Osteocyte (in vitro differentiated cells): Measurements from ENCODE around the gene SV2B. TPM values are rescaled to one million over a fixed set of nuclear protein-coding genes. Genes with fewer than 3 reads are reported as not detected.
A peak's percentile ranks its signal among the peaks of the same experiment; 100 is the strongest.

Source experiments
- DNase-seq: peaks from one replicate; pipeline ENCODE4 v3.0.0; 2021; ENCODE audit warnings: mixed read lengths; ENCODE audit not compliant: unreplicated experiment; ENCODE audit errors: extremely low spot score
- H3K27ac Mint-ChIP-seq: one replicate; pipeline ENCODE4 v1.8.0; 2021; ENCODE audit warnings: mild to moderate bottlenecking, mixed read lengths; ENCODE audit not compliant: unreplicated experiment
- H3K27me3 Mint-ChIP-seq: one replicate; pipeline ENCODE4 v1.8.0; 2021; ENCODE audit warnings: mixed read lengths; ENCODE audit not compliant: unreplicated experiment
- H3K36me3 Mint-ChIP-seq: one replicate; pipeline ENCODE4 v1.8.0; 2021; ENCODE audit warnings: mixed read lengths; ENCODE audit not compliant: unreplicated experiment
- H3K4me1 Mint-ChIP-seq: one replicate; pipeline ENCODE4 v1.8.0; 2021; ENCODE audit warnings: mixed read lengths; ENCODE audit not compliant: unreplicated experiment
- H3K4me3 Mint-ChIP-seq: one replicate; pipeline ENCODE4 v1.8.0; 2021; ENCODE audit warnings: mild to moderate bottlenecking, moderate library complexity, mixed read lengths; ENCODE audit not compliant: unreplicated experiment
- H3K9me3 Mint-ChIP-seq: one replicate; pipeline ENCODE4 v1.8.0; 2021; ENCODE audit warnings: mixed read lengths; ENCODE audit not compliant: unreplicated experiment
- total RNA-seq: library from RNA; stranded (reverse); gene quantifications from 2 replicates; pipeline ENCODE4 v1.2.1, GENCODE V29; 2021
- TF ChIP-seq, protein P1 (sequence below): fragments of 200-600 bp; sonication (generic); IDR thresholded peaks from 2 replicates; pipeline ENCODE4 v1.5.0; 2021; ENCODE audit warnings: antibody characterized with exemption, mild to moderate bottlenecking, moderate library complexity

SV2B gene
- total RNA-seq, 1 donor from 2014 or later = not detected

DNA sequence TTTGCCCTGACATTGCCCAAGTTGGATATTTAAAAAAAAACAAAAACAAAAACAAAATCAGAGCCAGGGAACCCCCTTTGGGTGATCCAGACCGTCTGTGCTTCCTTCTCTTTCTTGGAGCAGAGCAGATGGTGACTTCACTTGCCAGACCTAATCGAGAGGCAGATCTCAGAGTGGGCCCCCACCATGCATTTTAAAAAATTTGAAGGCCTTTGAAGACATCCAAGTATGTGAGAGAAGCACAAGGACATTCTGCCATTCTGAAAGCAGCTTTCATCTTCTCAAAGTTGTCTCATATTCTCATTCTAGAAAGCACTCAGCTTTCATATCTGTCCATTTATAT, 93.3 kb downstream of the SV2B start:
- no peaks in the 10 kb centered on the region for H3K27me3 Mint-ChIP-seq
- no peaks in the 10 kb centered on the region for H3K36me3 Mint-ChIP-seq
- H3K27ac Mint-ChIP-seq = no peak overlapping the region
- no peak overlapping the region for H3K4me3 Mint-ChIP-seq
- no peaks in the 10 kb centered on the region for H3K4me1 Mint-ChIP-seq
- TF ChIP-seq, protein P1, sequence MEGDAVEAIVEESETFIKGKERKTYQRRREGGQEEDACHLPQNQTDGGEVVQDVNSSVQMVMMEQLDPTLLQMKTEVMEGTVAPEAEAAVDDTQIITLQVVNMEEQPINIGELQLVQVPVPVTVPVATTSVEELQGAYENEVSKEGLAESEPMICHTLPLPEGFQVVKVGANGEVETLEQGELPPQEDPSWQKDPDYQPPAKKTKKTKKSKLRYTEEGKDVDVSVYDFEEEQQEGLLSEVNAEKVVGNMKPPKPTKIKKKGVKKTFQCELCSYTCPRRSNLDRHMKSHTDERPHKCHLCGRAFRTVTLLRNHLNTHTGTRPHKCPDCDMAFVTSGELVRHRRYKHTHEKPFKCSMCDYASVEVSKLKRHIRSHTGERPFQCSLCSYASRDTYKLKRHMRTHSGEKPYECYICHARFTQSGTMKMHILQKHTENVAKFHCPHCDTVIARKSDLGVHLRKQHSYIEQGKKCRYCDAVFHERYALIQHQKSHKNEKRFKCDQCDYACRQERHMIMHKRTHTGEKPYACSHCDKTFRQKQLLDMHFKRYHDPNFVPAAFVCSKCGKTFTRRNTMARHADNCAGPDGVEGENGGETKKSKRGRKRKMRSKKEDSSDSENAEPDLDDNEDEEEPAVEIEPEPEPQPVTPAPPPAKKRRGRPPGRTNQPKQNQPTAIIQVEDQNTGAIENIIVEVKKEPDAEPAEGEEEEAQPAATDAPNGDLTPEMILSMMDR = no peak
- no peaks in the 10 kb centered on the region for H3K9me3 Mint-ChIP-seq
- DNase-seq = no peak

DNA sequence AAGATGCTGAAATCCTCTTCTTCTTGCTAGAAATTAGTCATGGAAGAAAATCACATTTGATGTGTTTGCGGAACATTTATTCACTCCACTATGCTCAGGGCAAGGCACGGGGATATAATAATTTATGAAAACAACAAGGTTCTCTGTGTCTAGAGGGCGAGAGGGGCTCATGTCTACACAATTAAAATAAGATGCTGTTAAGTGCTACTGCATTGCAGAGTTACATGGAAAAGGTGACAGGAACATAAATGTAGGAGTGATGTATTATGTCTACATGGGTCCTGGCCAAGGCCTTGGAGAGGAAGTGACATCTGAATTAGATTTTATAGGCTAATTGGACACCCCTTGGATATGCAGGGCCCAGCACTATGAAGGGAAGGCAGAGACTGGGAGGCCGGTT, 96.1 kb downstream of the SV2B start:
- no peaks in the 10 kb centered on the region for H3K27me3 Mint-ChIP-seq
- H3K4me3 Mint-ChIP-seq = no peak overlapping the region
- H3K4me1 Mint-ChIP-seq = no peaks in the 10 kb centered on the region
- peak; percentile 34 for DNase-seq
- H3K9me3 Mint-ChIP-seq = no peaks in the 10 kb centered on the region
- TF ChIP-seq, protein P1 = no peak
- no peak overlapping the region for H3K27ac Mint-ChIP-seq
- no peaks in the 10 kb centered on the region for H3K36me3 Mint-ChIP-seq

DNA sequence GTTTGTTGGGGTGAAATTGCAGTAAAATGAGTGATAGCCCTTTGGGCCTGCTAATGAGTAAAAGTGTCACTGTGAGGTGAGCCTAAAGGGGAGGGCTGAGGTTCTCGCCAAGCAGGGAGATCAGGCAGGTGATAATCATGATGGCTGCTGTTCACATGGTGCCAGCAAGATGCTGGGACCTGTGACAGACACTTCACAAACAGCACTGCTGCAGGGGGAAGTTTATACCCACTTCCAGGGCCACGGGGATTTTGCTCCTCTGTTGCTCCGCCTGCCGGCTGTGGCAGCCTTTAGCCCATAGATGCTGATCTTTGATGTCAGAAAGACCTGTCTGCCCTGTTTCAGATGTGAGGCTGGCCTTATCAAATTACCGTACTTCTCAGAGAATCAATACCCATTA, 96.7 kb downstream of the SV2B start:
- TF ChIP-seq, protein P1 = no peak
- Mint-ChIP-seq H3K9me3 (no peaks in the 10 kb centered on the region), H3K4me3 (no peak overlapping the region), H3K27me3 (no peaks in the 10 kb centered on the region), H3K4me1 (no peaks in the 10 kb centered on the region), H3K36me3 (no peaks in the 10 kb centered on the region), H3K27ac (no peak overlapping the region)
- peak; percentile 44 for DNase-seq

DNA sequence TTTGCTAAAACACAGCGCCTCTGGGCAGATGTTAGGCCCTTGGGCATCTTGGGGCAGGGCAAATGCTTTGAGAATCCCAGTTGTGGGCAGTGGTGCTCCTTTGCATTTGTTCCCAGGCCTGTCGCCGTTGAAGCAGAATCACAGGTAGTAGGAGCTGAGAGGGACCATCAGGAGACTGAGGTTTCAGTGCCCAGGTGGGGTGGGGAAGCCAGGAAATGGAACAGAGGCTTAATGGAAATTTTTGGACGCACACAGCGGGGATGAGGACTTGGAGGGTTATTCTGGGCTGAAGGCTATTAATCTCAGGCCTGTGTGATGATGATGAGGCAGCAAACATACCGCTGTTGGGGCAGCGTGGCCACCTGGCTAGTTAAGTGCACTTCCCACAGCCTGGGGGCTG, 99.5 kb downstream of the SV2B start:
- Mint-ChIP-seq H3K4me3 (no peak overlapping the region), H3K9me3 (no peaks in the 10 kb centered on the region), H3K27ac (no peak overlapping the region), H3K36me3 (no peaks in the 10 kb centered on the region), H3K4me1 (no peaks in the 10 kb centered on the region), H3K27me3 (peaks cover 2% of the 10 kb centered on the region)
- DNase-seq = peak; percentile 79
- TF ChIP-seq, protein P1 = no peak

DNA sequence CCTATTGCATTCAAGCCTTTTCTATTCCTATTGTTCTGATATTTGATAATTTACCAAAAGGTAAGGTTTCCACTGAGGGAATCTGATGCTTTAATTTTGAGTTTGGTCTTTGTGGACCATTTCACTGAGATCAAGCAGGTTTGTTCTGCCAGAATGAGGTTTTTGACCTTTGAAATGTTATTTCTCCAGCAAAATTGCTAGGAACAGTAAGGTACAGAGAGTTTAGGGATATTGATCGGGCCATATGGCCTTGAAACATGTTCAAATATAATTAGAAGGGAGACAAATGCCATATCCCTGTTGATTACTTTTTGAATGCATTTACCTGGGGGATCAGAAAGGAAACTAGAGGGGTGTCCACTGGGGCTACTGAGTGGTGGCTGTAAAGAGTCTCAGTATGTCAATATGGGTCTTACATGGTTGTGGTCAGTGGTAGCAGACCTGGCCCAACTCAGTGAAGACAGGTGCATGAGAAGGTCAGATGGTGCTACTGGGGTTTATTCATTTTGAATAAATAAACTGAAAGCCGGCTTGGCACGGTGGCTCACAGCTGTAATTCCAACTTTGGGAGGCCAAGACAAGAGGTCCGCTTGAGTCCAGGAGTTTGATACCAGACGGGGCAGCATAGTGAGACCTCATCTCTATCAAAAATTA, 100.2 kb downstream of the SV2B start:
- peaks cover 2% of the 10 kb centered on the region for H3K27me3 Mint-ChIP-seq
- no peaks in the 10 kb centered on the region for H3K4me1 Mint-ChIP-seq
- H3K27ac Mint-ChIP-seq = no peak overlapping the region
- H3K36me3 Mint-ChIP-seq = no peaks in the 10 kb centered on the region
- DNase-seq = peak; percentile 34
- H3K4me3 Mint-ChIP-seq = no peak overlapping the region
- H3K9me3 Mint-ChIP-seq = no peaks in the 10 kb centered on the region
- TF ChIP-seq, protein P1 = no peak
